GM23248 (cell line): ENCODE measurements around the gene SUPT3H.

ENCODE experiments used
- EZH2 ChIP-seq: fragments of 200-600 bp; sonication (generic); IDR thresholded peaks from 2 replicates; pipeline ENCODE4 v1.6.1; 2018; ENCODE audit warnings: antibody characterized with exemption, mild to moderate bottlenecking; ENCODE audit not compliant: insufficient read depth, poor library complexity, severe bottlenecking
- EZH2phosphoT487 ChIP-seq: fragments of 200-600 bp; sonication (generic); IDR thresholded peaks from 2 replicates; pipeline ENCODE4 v1.6.1; 2018; ENCODE audit warnings: antibody characterized with exemption, moderate library complexity, mild to moderate bottlenecking, low read depth; ENCODE audit not compliant: insufficient read depth

- TF ChIP-seq EZH2: no peak
- no peak for TF ChIP-seq EZH2phosphoT487
Measured at GRCh38 chr6:44780161-44780560, 597.6 kb downstream of the SUPT3H start.
